IMR-90 (cell line): ENCODE measurements around the gene TMC7. TPM values are rescaled to one million over a fixed set of nuclear protein-coding genes. Genes with fewer than 3 reads are reported as not detected.

Experiments
- ATAC-seq: fragments of 200-7000 bp; cut with Tn5 transposase; 2 replicates; pipeline ENCODE4 v1.9.1; 2020; ENCODE audit warnings: low read depth, mild to moderate bottlenecking, moderate library complexity
- BruUV-seq: library from RNA; stranded (reverse); fragments of 400-500 nt; replicated peaks from 2 replicates; lab custom pipeline; 2021; lab: Mats Ljungman, UMichigan
- CTCF ChIA-PET: fragments of 300-600 bp; formaldehyde crosslinking; extraction: SDS; loops from one replicate; lab custom pipeline; 2021; ENCODE audit warnings: antibody characterized with exemption; lab: Yijun Ruan, JAX
- POLR2A ChIA-PET: fragments of 300-600 bp; sonication (Branson Sonifier 250); formaldehyde crosslinking; loops from one replicate; lab custom pipeline; 2022; ENCODE audit warnings: antibody characterized with exemption; ENCODE audit not compliant: unreplicated experiment; lab: Charles Lee
- DNase-seq: peaks from one replicate; pipeline ENCODE4 v3.0.0; 2013
- H2AFZ ChIP-seq: replicated peaks from 2 replicates; pipeline ENCODE3; 2013; ENCODE audit warnings: low read length, mild to moderate bottlenecking; ENCODE audit not compliant: poor library complexity
- H2AK5ac ChIP-seq: 2 replicates; pipeline ENCODE4 v1.6.1; 2013; ENCODE audit warnings: low read depth, low read length, inconsistent platforms
- H2AK9ac ChIP-seq: replicated peaks from 2 replicates; pipeline ENCODE3; 2013; ENCODE audit warnings: mild to moderate bottlenecking, low read depth, low read length, moderate library complexity; ENCODE audit not compliant: poor library complexity
- H2BK120ac ChIP-seq: 2 replicates; pipeline ENCODE4 v1.6.1; 2013; ENCODE audit warnings: low read depth, low read length, inconsistent platforms
- H2BK15ac ChIP-seq: 3 replicates; pipeline ENCODE4 v1.6.1; 2013; ENCODE audit warnings: low read depth, low read length, inconsistent platforms
- H2BK20ac ChIP-seq: 2 replicates; pipeline ENCODE4 v1.6.1; 2013; ENCODE audit warnings: low read depth, mild to moderate bottlenecking, inconsistent platforms, low read length, moderate library complexity
- H2BK5ac ChIP-seq: 2 replicates; pipeline ENCODE4 v1.6.1; 2013; ENCODE audit warnings: mild to moderate bottlenecking, low read depth, low read length, inconsistent platforms; ENCODE audit not compliant: poor library complexity, severe bottlenecking
- H3K14ac ChIP-seq: replicated peaks from 2 replicates; pipeline ENCODE4 v1.6.1; 2013; ENCODE audit warnings: low read depth, low read length, inconsistent platforms
- H3K18ac ChIP-seq: 2 replicates; pipeline ENCODE4 v1.6.1; 2013; ENCODE audit warnings: low read depth, low read length, control low read depth
- H3K23ac ChIP-seq: 2 replicates; pipeline ENCODE4 v1.6.1; 2013; ENCODE audit warnings: low read depth, low read length, inconsistent platforms
- H3K27ac ChIP-seq: 2 replicates; pipeline ENCODE4 v1.5.1; 2013; ENCODE audit warnings: mild to moderate bottlenecking, control low read depth, low read length; ENCODE audit not compliant: insufficient read depth
- H3K27me3 ChIP-seq: 2 replicates; pipeline ENCODE4 v1.6.1; 2013; ENCODE audit warnings: low read length; ENCODE audit not compliant: control insufficient read depth, insufficient read depth
- H3K36me3 ChIP-seq: 2 replicates; pipeline ENCODE4 v1.6.1; 2013; ENCODE audit warnings: low read length, mixed read lengths; ENCODE audit not compliant: control insufficient read depth, insufficient read depth
- H3K4ac ChIP-seq: 2 replicates; pipeline ENCODE4 v1.6.1; 2013; ENCODE audit warnings: low read depth, low read length, inconsistent platforms
- H3K4me1 ChIP-seq: 2 replicates; pipeline ENCODE4 v1.6.1; 2013; ENCODE audit warnings: low read length, mixed read lengths; ENCODE audit not compliant: control insufficient read depth, insufficient read depth
- H3K4me2 ChIP-seq: 2 replicates; pipeline ENCODE4 v1.6.1; 2013; ENCODE audit warnings: low read depth, mild to moderate bottlenecking, control low read depth, low read length, moderate library complexity
- H3K4me3 ChIP-seq: 2 replicates; pipeline ENCODE4 v1.5.1; 2013; ENCODE audit warnings: low read depth, mild to moderate bottlenecking, control low read depth, low read length, moderate library complexity; ENCODE audit not compliant: insufficient read depth
- H3K56ac ChIP-seq: 2 replicates; pipeline ENCODE4 v1.6.1; 2013; ENCODE audit warnings: low read length, inconsistent platforms; ENCODE audit not compliant: insufficient read depth; ENCODE audit errors: extremely low read depth
- H3K79me1 ChIP-seq, 2 experiments: 2 replicates each; pipeline ENCODE4 v1.6.1; 2013; ENCODE audit warnings: low read length in 2 of 2, inconsistent platforms in 1 of 2, low read depth in 1 of 2
- H3K9ac ChIP-seq: 2 replicates; pipeline ENCODE4 v1.6.1; 2013; ENCODE audit warnings: low read depth, low read length, control low read depth
- H3K9me1 ChIP-seq: 2 replicates; pipeline ENCODE4 v1.6.1; 2013; ENCODE audit warnings: low read length, inconsistent platforms; ENCODE audit not compliant: insufficient read depth
- H3K9me3 ChIP-seq: 2 replicates; pipeline ENCODE4 v1.6.1; 2013; ENCODE audit warnings: low read length; ENCODE audit not compliant: control insufficient read depth, insufficient read depth
- H4K20me1 ChIP-seq: 2 replicates; pipeline ENCODE4 v1.6.1; 2013; ENCODE audit warnings: low read length, inconsistent platforms; ENCODE audit not compliant: insufficient read depth
- H4K5ac ChIP-seq: 2 replicates; pipeline ENCODE4 v1.6.1; 2013; ENCODE audit warnings: mild to moderate bottlenecking, low read depth, low read length, control low read depth
- H4K8ac ChIP-seq, 2 experiments: 2 replicates each; pipeline ENCODE4 v1.6.1; 2013; ENCODE audit warnings: low read depth in 2 of 2, low read length in 2 of 2, control low read depth in 1 of 2, inconsistent platforms in 1 of 2
- H4K91ac ChIP-seq: 2 replicates; pipeline ENCODE4 v1.6.1; 2013; ENCODE audit warnings: low read depth, low read length, inconsistent platforms; ENCODE audit not compliant: insufficient read depth
- CEBPB ChIP-seq: IDR thresholded peaks from 2 replicates; pipeline ENCODE4 v1.6.1; 2012; ENCODE audit warnings: low read depth, low read length, improper control_type of control experiment
- CHD1 ChIP-seq: IDR thresholded peaks from 2 replicates; pipeline ENCODE4 v1.6.1; 2012; ENCODE audit warnings: low read depth, low read length, improper control_type of control experiment
- CTCF ChIP-seq: conservative IDR thresholded peaks from 2 replicates; pipeline ENCODE4 v1.5.1; 2012; ENCODE audit warnings: mild to moderate bottlenecking, low read depth, low read length, improper control_type of control experiment
- ELK1 ChIP-seq: fragments of 150-350 bp; IDR thresholded peaks from 2 replicates; pipeline ENCODE4 v1.6.1; 2016; ENCODE audit warnings: low read depth, mild to moderate bottlenecking, low read length, moderate library complexity, borderline replicate concordance
- FOS ChIP-seq: fragments of 150-350 bp; IDR thresholded peaks from 2 replicates; pipeline ENCODE4 v1.6.1; 2016; ENCODE audit warnings: low read depth, low read length
- MAFK ChIP-seq: IDR thresholded peaks from 2 replicates; pipeline ENCODE4 v1.6.1; 2012; ENCODE audit warnings: low read depth, low read length, improper control_type of control experiment
- MAZ ChIP-seq: IDR thresholded peaks from 2 replicates; pipeline ENCODE4 v1.6.1; 2012; ENCODE audit warnings: low read depth, mild to moderate bottlenecking, low read length, improper control_type of control experiment, moderate library complexity, borderline replicate concordance
- MXI1 ChIP-seq: IDR thresholded peaks from 2 replicates; pipeline ENCODE4 v1.6.1; 2012; ENCODE audit warnings: low read depth, mild to moderate bottlenecking, low read length, moderate library complexity, borderline replicate concordance
- NFE2L2 ChIP-seq: fragments of 150-350 bp; IDR thresholded peaks from 2 replicates; pipeline ENCODE4 v1.6.1; 2016; ENCODE audit warnings: low read depth, mild to moderate bottlenecking, low read length
- POLR2A ChIP-seq: IDR thresholded peaks from 2 replicates; pipeline ENCODE4 v1.6.1; 2012; ENCODE audit warnings: mild to moderate bottlenecking, low read depth, low read length
- RAD21 ChIP-seq: IDR thresholded peaks from 2 replicates; pipeline ENCODE4 v1.6.1; 2012; ENCODE audit warnings: low read length, improper control_type of control experiment
- RCOR1 ChIP-seq: IDR thresholded peaks from 2 replicates; pipeline ENCODE4 v1.6.1; 2012; ENCODE audit warnings: mild to moderate bottlenecking, low read length, improper control_type of control experiment; ENCODE audit not compliant: insufficient replicate concordance
- RFX5 ChIP-seq: IDR thresholded peaks from 2 replicates; pipeline ENCODE4 v1.8.0; 2012; ENCODE audit warnings: low read depth, mild to moderate bottlenecking, low read length, moderate library complexity
- SMC3 ChIP-seq: fragments of 150-350 bp; IDR thresholded peaks from 2 replicates; pipeline ENCODE4 v1.6.1; 2016; ENCODE audit warnings: low read depth, mild to moderate bottlenecking, antibody characterized with exemption, low read length, moderate library complexity
- USF2 ChIP-seq: fragments of 150-350 bp; IDR thresholded peaks from 2 replicates; pipeline ENCODE4 v1.6.1; 2017; ENCODE audit warnings: mild to moderate bottlenecking, antibody characterized with exemption, low read length, low read depth
- WGBS, 2 experiments: methylation state at CpG; one replicate each; pipeline versions ENCODE4 v1.1.5 to v1.1.7; 2013; ENCODE audit warnings: missing lambda C conversion rate in 2 of 2; ENCODE audit not compliant: insufficient read length in 1 of 2; ENCODE audit errors: extremely low coverage in 2 of 2; 5-methylcytosine and 5-hydroxymethylcytosine counted together
- dilution Hi-C: fragments of 300-500 bp; cut with HindIII; formaldehyde crosslinking; loops from one replicate; pipeline ENCODE4 v1.14.3; 2018; ENCODE audit warnings: low sequenced_read_pairs; ENCODE audit not compliant: unreplicated experiment
- in situ Hi-C: fragments of 300-500 bp; cut with MboI; formaldehyde crosslinking; loops from 3 replicates; pipeline ENCODE4 v1.14.3; 2019; ENCODE audit warnings: low sequenced_read_pairs, inconsistent platforms, mixed read lengths
- intact Hi-C: fragments of 100-400 bp; cut with micrococcal nuclease; formaldehyde crosslinking; loops from 2 replicates; pipeline ENCODE4 v1.10.0; 2022
- polyA plus RNA-seq, 3 experiments: library from polyadenylated mRNA; depleted of rRNA; stranded (reverse); fragments of >200 nt; gene quantifications; 2 replicates each; pipeline ENCODE4 v1.2.3, GENCODE V29; 2012; ENCODE audit warnings: low replicate concordance in 1 of 3
- total RNA-seq: library from RNA; depleted of rRNA; stranded (reverse); fragments of >200 nt; gene quantifications from 2 replicates; pipeline ENCODE4 v1.2.3, GENCODE V29; 2012

Gene TMC7
- total and polyA plus RNA-seq, 2 of the 4 experiments (the other 2 are of a cell fraction) = 0.27 to 0.36 TPM

- ATAC-seq = no peak
- Histone ChIP-seq H3K9me1 (no peaks in the 10 kb centered on the region), H2AK5ac (no peak overlapping the region), H3K36me3 (no peaks in the 10 kb centered on the region), H3K56ac (no peak overlapping the region), H2AFZ (no peak overlapping the region), H4K8ac (no peak overlapping the region), H3K4ac (no peak overlapping the region), H2AK9ac (no peak overlapping the region), H2BK120ac (no peak overlapping the region), H3K27me3 (no peaks in the 10 kb centered on the region), H3K4me3 (no peak overlapping the region), H2BK15ac (no peak overlapping the region), H3K79me1 (no peaks in the 10 kb centered on the region), H3K14ac (no peak overlapping the region), H4K20me1 (no peaks in the 10 kb centered on the region), H2BK20ac (no peak overlapping the region), H3K27ac (no peak overlapping the region), H4K5ac (no peak overlapping the region), H3K9me3 (no peaks in the 10 kb centered on the region), H3K9ac (no peak overlapping the region), H3K23ac (no peak overlapping the region), H3K4me1 (peaks cover 2% of the 10 kb centered on the region; the same call in 1 of the 2 replicates), H4K91ac (no peak overlapping the region), H3K18ac (no peak overlapping the region), H2BK5ac (no peak overlapping the region), H3K4me2 (no peak overlapping the region)
- WGBS, 2 experiments = no CpG with 5 or more reads among the region's 5 CpGs
- BruUV-seq = no TSS peak
- dilution Hi-C loops (no loop called here), intact Hi-C loops (loop anchor here (5.0 kb wide), 1 partner anchor 437 kb away; the partner anchor contains the start of genes CCP110 and GDE1), in situ Hi-C loops (loop anchor here (5.0 kb wide), 2 partner anchors 292 to 417 kb away; no protein-coding TSS in a partner anchor)
- DNase-seq = no peak
- ChIA-PET CTCF (interaction anchor here (0.6 to 2.1 kb wide), 5 partner anchors 55 to 418 kb away, joined by 3 to 7 read pairs (median 5); partner anchors contain the start of gene TMC7), POLR2A (no interaction called here)
- TF ChIP-seq MAFK = no peak
- TF ChIP-seq NFE2L2 = no peak
- TF ChIP-seq FOS = no peak
- TF ChIP-seq SMC3 = no peak
- TF ChIP-seq POLR2A = no peak
- TF ChIP-seq USF2 = no peak
- TF ChIP-seq ELK1 = no peak
- no peak for TF ChIP-seq CHD1
- no peak for TF ChIP-seq MXI1
- no peak for TF ChIP-seq RCOR1
- no peak for TF ChIP-seq RFX5
- TF ChIP-seq CTCF = no peak
- no peak for TF ChIP-seq MAZ
- TF ChIP-seq RAD21 = no peak
- TF ChIP-seq CEBPB = no peak
Observed at GRCh38 chr16:19084879-19085278, 101.1 kb downstream of the TMC7 start.
